Measurements from ENCODE around the gene BCL2L12.

Gene BCL2L12

GRCh38 chr19:49663224-49663623 lies 2.5 kb upstream of the BCL2L12 start:
- no peak for DNase-seq (ENCODE audit: low read depth, low spot score)

GRCh38 chr19:49664171-49665035 lies 1.3 kb upstream of the BCL2L12 start:
- no peak for DNase-seq (ENCODE audit: low read depth, low spot score)

GRCh38 chr19:49665036-49665350 lies 740 bp upstream of the BCL2L12 start:
- DNase-seq (ENCODE audit: low read depth, low spot score), result no peak

GRCh38 chr19:49666120-49666444 lies 349 bp downstream of the BCL2L12 start:
- no peak for DNase-seq (ENCODE audit: low read depth, low spot score)

GRCh38 chr19:49667473-49667872 lies 1.7 kb downstream of the BCL2L12 start:
- no peak for DNase-seq (ENCODE audit: low read depth, low spot score)

GRCh38 chr19:49669516-49669915 lies 3.8 kb downstream of the BCL2L12 start:
- DNase-seq (ENCODE audit: low read depth, low spot score), result no peak

GRCh38 chr19:49672131-49672919 lies 6.6 kb downstream of the BCL2L12 start:
- DNase-seq (ENCODE audit: low read depth, low spot score), result no peak

GRCh38 chr19:49676136-49676783 lies 10.5 kb downstream of the BCL2L12 start:
- DNase-seq (ENCODE audit: low read depth, low spot score), result peak; percentile 91

- DNase-seq (ENCODE audit: low read depth, low spot score), result peak; percentile 100
These were observed 11.1 kb downstream of the BCL2L12 start for GRCh38 chr19:49676784-49677230.

- DNase-seq (ENCODE audit: low read depth, low spot score), result no peak
These were observed 11.6 kb downstream of the BCL2L12 start, which contains the start of gene PRMT1 for GRCh38 chr19:49677231-49677900. Gene PRMT1, plus strand, starts transcription at chr19:49677271. Its CDS starts 10 bp downstream, at chr19:49677281.

GRCh38 chr19:49677901-49678674 lies 12.4 kb downstream of the BCL2L12 start:
- DNase-seq (ENCODE audit: low read depth, low spot score), result no peak

GRCh38 chr19:49678985-49679770 lies 13.4 kb downstream of the BCL2L12 start:
- DNase-seq (ENCODE audit: low read depth, low spot score), result no peak

GRCh38 chr19:49679771-49680413 lies 14.2 kb downstream of the BCL2L12 start:
- DNase-seq (ENCODE audit: low read depth, low spot score), result no peak

GRCh38 chr19:49680421-49681351 lies 15.0 kb downstream of the BCL2L12 start:
- DNase-seq (ENCODE audit: low read depth, low spot score), result peak; percentile 76

GRCh38 chr19:49681830-49682229 lies 16.1 kb downstream of the BCL2L12 start:
- no peak for DNase-seq (ENCODE audit: low read depth, low spot score)

- DNase-seq (ENCODE audit: low read depth, low spot score), result no peak
These were observed 16.5 kb downstream of the BCL2L12 start for GRCh38 chr19:49682274-49682673.

- no peak for DNase-seq (ENCODE audit: low read depth, low spot score)
These were observed 18.1 kb downstream of the BCL2L12 start for GRCh38 chr19:49683814-49684250.

- no peak for DNase-seq (ENCODE audit: low read depth, low spot score)
These were observed 18.7 kb downstream of the BCL2L12 start for GRCh38 chr19:49684251-49684982.

Data from smooth muscle cell of the brain vasculature (primary cell).